Astrocyte (in vitro differentiated cells and primary cell): Measurements from ENCODE around the gene VSTM5.

Source experiments
- EZH2 ChIP-seq: IDR thresholded peaks from 2 replicates; pipeline ENCODE4 v1.6.1; 2012; ENCODE audit warnings: mild to moderate bottlenecking, low read length, inconsistent platforms; ENCODE audit not compliant: insufficient read depth
- TF ChIP-seq, protein P1 (sequence below): IDR thresholded peaks from 2 replicates; pipeline ENCODE4 v1.5.1; 2011; ENCODE audit warnings: low read depth, mild to moderate bottlenecking, inconsistent platforms, low read length, moderate library complexity; ENCODE audit not compliant: insufficient read depth

DNA sequence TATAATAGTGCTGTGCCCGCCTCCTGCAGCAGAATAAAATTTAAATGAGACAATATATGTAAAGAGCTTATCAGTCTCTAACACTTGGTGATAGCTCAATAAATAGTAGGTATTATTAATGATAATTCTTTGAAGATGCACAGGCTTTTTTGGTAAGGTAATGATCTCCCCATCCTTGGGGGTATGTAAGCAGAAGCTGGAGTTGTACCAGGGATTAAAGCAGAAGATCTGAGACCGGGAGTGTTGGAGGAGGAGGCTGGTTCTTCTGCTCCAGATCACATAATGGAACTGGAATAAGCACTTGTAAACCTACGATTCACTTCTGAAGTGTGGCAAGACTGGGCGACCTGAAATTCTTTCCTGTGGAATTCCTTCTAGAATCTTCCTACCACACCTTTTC lies 8.4 kb downstream of the VSTM5 start:
- TF ChIP-seq, protein P1, sequence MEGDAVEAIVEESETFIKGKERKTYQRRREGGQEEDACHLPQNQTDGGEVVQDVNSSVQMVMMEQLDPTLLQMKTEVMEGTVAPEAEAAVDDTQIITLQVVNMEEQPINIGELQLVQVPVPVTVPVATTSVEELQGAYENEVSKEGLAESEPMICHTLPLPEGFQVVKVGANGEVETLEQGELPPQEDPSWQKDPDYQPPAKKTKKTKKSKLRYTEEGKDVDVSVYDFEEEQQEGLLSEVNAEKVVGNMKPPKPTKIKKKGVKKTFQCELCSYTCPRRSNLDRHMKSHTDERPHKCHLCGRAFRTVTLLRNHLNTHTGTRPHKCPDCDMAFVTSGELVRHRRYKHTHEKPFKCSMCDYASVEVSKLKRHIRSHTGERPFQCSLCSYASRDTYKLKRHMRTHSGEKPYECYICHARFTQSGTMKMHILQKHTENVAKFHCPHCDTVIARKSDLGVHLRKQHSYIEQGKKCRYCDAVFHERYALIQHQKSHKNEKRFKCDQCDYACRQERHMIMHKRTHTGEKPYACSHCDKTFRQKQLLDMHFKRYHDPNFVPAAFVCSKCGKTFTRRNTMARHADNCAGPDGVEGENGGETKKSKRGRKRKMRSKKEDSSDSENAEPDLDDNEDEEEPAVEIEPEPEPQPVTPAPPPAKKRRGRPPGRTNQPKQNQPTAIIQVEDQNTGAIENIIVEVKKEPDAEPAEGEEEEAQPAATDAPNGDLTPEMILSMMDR: no peak
- TF ChIP-seq EZH2: no peak
